Brain microvascular endothelial cell (primary cell): ENCODE results near the gene FGD5.

Experiments used
- DNase-seq: peaks from one replicate; pipeline ENCODE4 v3.0.0-alpha.2; 2020
- H3K27ac ChIP-seq: fragments of 250-450 bp; sonication (Bioruptor Pico); 2 replicates; pipeline ENCODE4 v1.5.1; 2020; ENCODE audit warnings: mild to moderate bottlenecking, moderate library complexity
- H3K27me3 ChIP-seq: fragments of 250-450 bp; sonication (Bioruptor Pico); replicated peaks from 2 replicates; pipeline ENCODE4 v1.5.1; 2020; ENCODE audit warnings: mild to moderate bottlenecking
- H3K36me3 ChIP-seq: fragments of 250-450 bp; sonication (Bioruptor Pico); replicated peaks from 2 replicates; pipeline ENCODE4 v1.5.1; 2020; ENCODE audit warnings: mild to moderate bottlenecking
- H3K4me3 ChIP-seq: 2 replicates; pipeline ENCODE4 v1.5.1; 2011; ENCODE audit warnings: low read depth, mild to moderate bottlenecking, control low read depth, low read length, moderate library complexity
- CTCF ChIP-seq: IDR thresholded peaks from 2 replicates; pipeline ENCODE4 v1.5.1; 2011; ENCODE audit warnings: low read depth, mild to moderate bottlenecking, moderate library complexity, low read length, control low read depth, inconsistent platforms; ENCODE audit errors: missing control alignments
- in situ Hi-C: cut with HindIII; loops from 2 replicates; pipeline ENCODE4 v1.10.0; 2017; ENCODE audit warnings: low sequenced_read_pairs, low pct_ligation_motif_present

Gene FGD5

GRCh38 chr3:14869917-14870782, 51.4 kb downstream of the FGD5 start:
- no peak overlapping the region for H3K4me3 ChIP-seq
- TF ChIP-seq CTCF = no peak
- no peak for DNase-seq
- no peak overlapping the region for H3K27ac ChIP-seq
- no peaks in the 10 kb centered on the region for H3K36me3 ChIP-seq
- H3K27me3 ChIP-seq = no peaks in the 10 kb centered on the region
- in situ Hi-C loops = no loop called here

DNA sequence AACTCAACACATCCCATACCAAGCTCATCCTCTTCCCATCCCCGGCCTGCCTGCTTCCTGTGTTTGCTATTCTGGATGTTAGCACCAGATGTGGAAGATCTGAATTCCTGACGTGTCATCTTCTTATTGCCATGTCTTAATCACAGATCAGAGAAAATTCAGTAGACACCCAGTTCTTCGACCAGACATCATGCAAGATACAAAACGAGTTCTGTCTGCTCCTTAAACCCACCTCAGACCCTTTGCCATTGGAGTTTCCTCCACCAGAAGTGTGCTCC, 52.0 kb downstream of the FGD5 start:
- H3K36me3 ChIP-seq = no peaks in the 10 kb centered on the region
- TF ChIP-seq CTCF = no peak
- no peak overlapping the region for H3K27ac ChIP-seq
- H3K27me3 ChIP-seq = no peaks in the 10 kb centered on the region
- no peak overlapping the region for H3K4me3 ChIP-seq
- no peak for DNase-seq
- in situ Hi-C loops = no loop called here

DNA sequence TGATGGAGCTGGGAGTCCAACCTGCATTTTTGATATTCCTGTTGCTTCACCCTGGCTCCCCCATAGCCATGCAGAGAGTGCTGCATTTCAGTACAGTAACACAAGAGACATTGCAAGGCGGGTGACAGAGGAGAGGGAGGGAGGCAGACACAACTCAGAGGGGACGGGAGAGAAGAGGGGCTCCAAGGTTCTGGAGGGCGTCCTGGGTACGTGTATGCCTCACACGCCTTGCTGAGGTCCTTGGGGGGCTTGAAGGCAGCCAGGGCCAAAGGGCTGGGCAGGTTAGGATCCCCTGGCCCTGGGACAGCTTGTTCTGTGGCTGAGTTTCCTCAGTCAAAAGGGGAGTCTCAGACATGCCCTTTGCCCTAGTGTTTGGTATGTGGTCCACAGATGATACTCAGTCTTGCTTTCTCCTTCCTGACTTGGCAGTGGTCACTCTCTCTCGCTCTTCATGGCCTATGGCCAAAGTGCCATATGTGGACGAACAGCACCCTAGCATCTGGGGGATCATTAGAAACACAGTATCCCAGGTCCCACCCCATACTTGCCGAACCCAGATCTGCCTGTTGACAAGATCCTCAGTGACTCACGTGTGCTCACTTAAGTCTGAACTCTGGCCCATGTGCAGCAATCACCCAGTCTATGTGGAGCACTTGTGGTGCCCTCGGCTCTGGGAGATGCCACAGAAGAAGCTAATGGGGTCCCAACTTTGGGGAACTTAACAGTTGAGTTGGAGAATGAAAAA, 52.9 kb downstream of the FGD5 start:
- in situ Hi-C loops = no loop called here
- H3K27me3 ChIP-seq = no peaks in the 10 kb centered on the region
- no peak overlapping the region for H3K27ac ChIP-seq
- no peak overlapping the region for H3K4me3 ChIP-seq
- no peaks in the 10 kb centered on the region for H3K36me3 ChIP-seq
- no peak for TF ChIP-seq CTCF
- DNase-seq = no peak

- no peak for DNase-seq
- H3K36me3 ChIP-seq = no peaks in the 10 kb centered on the region
- no peaks in the 10 kb centered on the region for H3K27me3 ChIP-seq
- no peak overlapping the region for H3K27ac ChIP-seq
- TF ChIP-seq CTCF = no peak
- in situ Hi-C loops = no loop called here
- H3K4me3 ChIP-seq = no peak overlapping the region
Measured at GRCh38 chr3:14872706-14873105, 53.9 kb downstream of the FGD5 start.

DNA sequence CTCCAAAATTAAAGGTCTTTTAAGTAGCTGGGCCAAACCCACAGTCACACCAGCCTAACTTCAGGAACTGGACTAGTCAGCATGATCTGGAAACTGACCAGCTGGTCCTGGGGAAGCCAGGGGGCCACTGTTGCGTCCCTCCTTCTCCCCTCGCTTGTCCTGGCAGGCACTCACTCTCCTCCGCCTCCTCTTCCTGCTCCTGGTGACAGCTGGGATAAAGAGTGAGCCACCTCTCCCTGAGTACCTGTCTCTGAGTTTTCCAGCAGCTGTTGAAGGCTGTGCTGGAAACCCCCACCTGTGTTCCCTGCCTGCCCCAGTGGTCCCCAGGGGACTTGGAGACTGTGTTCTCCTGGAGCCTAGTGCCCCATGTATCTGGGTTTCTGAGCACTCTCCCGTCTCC, 56.0 kb downstream of the FGD5 start:
- in situ Hi-C loops = no loop called here
- Histone ChIP-seq H3K27ac (no peak overlapping the region), H3K27me3 (no peaks in the 10 kb centered on the region), H3K4me3 (no peak overlapping the region), H3K36me3 (no peaks in the 10 kb centered on the region)
- DNase-seq = no peak
- TF ChIP-seq CTCF = no peak
